Fibroblast of pulmonary artery (primary cell): Measurements from ENCODE around the gene RDX.
"Not testable (repeated sequence)": the region's sequence is repeated elsewhere in the genome, so short reads cannot be mapped to it uniquely, and the experiment has no call there.

Experiments used
- DNase-seq: peaks from one replicate; pipeline ENCODE4 v3.0.0-alpha.2; 2010; ENCODE audit warnings: low read depth
- H3K4me3 ChIP-seq: replicated peaks from 2 replicates; pipeline ENCODE4 v1.5.1; 2011; ENCODE audit warnings: low read depth, mild to moderate bottlenecking, control low read depth, low read length, moderate library complexity
- CTCF ChIP-seq: IDR thresholded peaks from 2 replicates; pipeline ENCODE4 v1.5.1; 2011; ENCODE audit warnings: mild to moderate bottlenecking, control low read depth, low read length, inconsistent platforms; ENCODE audit errors: missing control alignments

The RDX gene

GRCh38 chr11:110200836-110201235, 95.6 kb downstream of the RDX start:
- no peak for TF ChIP-seq CTCF
- no peak overlapping the region for H3K4me3 ChIP-seq
- DNase-seq: no peak

GRCh38 chr11:110200241-110200640, 96.2 kb downstream of the RDX start:
- TF ChIP-seq CTCF: no peak
- no peak overlapping the region for H3K4me3 ChIP-seq
- peak; percentile 71 for DNase-seq

- no peak overlapping the region for H3K4me3 ChIP-seq
- no peak for TF ChIP-seq CTCF
- DNase-seq: peak; percentile 82
These were observed 97.0 kb downstream of the RDX start for GRCh38 chr11:110199184-110199981.

GRCh38 chr11:110198031-110198729, 98.2 kb downstream of the RDX start:
- H3K4me3 ChIP-seq: no peak overlapping the region
- DNase-seq: peak; percentile 27
- TF ChIP-seq CTCF: no peak

DNA sequence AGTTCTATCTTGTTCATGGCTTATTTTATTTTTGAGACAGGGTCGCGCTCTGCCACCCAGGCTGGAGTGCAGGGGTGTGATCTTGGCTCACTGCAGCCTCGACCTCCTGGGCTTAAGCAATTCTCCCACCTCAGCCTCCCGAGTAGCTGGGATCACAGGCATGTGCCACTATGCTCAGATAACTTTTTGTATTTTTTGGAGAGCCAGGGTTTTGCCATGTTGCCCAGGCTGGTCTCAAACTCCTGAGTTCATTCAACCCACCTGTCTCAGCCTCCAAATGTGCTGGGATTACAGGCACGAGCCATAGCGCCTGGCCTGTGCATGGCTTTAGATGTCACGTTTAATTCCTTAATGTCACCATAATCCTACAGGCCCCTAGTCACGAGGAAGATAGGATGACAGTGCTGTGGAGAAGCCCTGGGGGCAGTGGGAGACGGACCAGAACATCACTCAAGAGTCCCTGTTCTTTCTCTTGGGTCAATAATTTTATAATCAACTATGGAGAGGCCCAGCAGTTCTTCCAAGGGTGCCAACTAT, 99.5 kb downstream of the RDX start:
- TF ChIP-seq CTCF: no peak
- H3K4me3 ChIP-seq: no peak overlapping the region
- DNase-seq: no peak

- TF ChIP-seq CTCF: no peak
- H3K4me3 ChIP-seq: no peak overlapping the region
These were observed 100.1 kb downstream of the RDX start for GRCh38 chr11:110196241-110196754.

GRCh38 chr11:110194211-110194766, 102.1 kb downstream of the RDX start:
- H3K4me3 ChIP-seq: not testable (repeated sequence)
- peak; percentile 92 for DNase-seq

More at GRCh38 chr11:110196241-110196754, 100.1 kb downstream of the RDX start:
- DNase-seq: peak; percentile 87

- H3K4me3 ChIP-seq, DNase-seq: not testable (repeated sequence)
These were observed 103.7 kb downstream of the RDX start for GRCh38 chr11:110192604-110193282.
